ENCODE data around the gene PDZRN3.

- no peak for TF ChIP-seq CTCF (IDR thresholded peaks at IDR 0.05)
- TF ChIP-seq FOXJ3 (CRISPR knock-in tag; IDR thresholded peaks at IDR 0.05) = no peak
- TF ChIP-seq YY1 (IDR thresholded peaks at IDR 0.05; ENCODE audit: low read depth) = no peak
- TF ChIP-seq USF2 (IDR thresholded peaks at IDR 0.05; ENCODE audit: borderline replicate concordance, low read depth, low read length) = no peak
- no peak for TF ChIP-seq MAX (IDR thresholded peaks at IDR 0.05; ENCODE audit: low read depth)
- TF ChIP-seq POLR2AphosphoS5 (IDR thresholded peaks at IDR 0.05; ENCODE audit: low read depth, low read length) = no peak
- TF ChIP-seq EP300 (IDR thresholded peaks at IDR 0.05; ENCODE audit: borderline replicate concordance in 1 of 2, low read depth in 1 of 2, low read length in 1 of 2) = no peak
- no peak for TF ChIP-seq RAD21 (IDR thresholded peaks at IDR 0.05; ENCODE audit: low read length)
- no peak for TF ChIP-seq USF1 (IDR thresholded peaks at IDR 0.05; ENCODE audit: borderline replicate concordance, low read depth)
Observed at GRCh38 chr3:73652896-73653295, 28.2 kb upstream of the PDZRN3 start.

Data from SK-N-SH (cell line).